ENCODE results near the gene ACER2. TPM values are rescaled to one million over a fixed set of nuclear protein-coding genes. Genes with fewer than 3 reads are reported as not detected.

The ACER2 gene
- total and polyA plus RNA-seq, 2 experiments from 2014 or later: 0.87 to 14.6 TPM

DNA sequence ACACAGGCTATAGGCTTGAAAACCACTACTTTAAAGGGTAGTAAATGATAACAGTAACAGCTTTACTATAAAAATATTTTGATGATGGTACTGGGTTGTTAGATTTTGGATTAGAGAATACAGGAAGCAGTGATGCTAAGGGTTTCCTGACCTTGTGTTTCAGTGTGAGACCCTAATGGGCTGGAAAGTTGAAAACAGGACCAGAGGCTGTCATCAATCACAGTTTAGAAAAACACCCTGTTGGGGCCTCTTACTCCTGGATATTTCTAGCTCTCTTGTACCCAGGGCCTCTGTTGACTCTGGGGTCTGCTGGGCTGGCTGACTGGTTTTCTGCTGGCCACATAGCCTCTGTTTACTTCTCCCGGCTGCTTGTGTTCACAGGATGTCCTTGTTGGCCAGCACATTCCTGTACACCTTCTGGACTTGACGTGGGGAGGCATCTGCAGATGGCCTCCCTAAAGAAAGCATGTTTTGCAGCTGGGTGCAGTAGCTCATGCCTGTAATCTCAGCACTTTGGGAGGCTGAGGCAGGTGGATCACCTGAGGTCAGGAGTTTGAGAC lies 21.5 kb downstream of the ACER2 start:
- H3K4me1 ChIP-seq (ENCODE audit: insufficient read depth): 0 out of 2 replicates have a peak, but pooled peaks cover 4% of the 10 kb centered on the region
- H3K4me2 ChIP-seq: no peak overlapping the region
- H3K27ac ChIP-seq (ENCODE audit: low read depth): no peak overlapping the region
- no peak for ATAC-seq
- peaks cover 5% of the 10 kb centered on the region; the same call in 2 of the 3 replicates for H3K4me1 Mint-ChIP-seq
- H4K20me1 ChIP-seq (replicated peaks; ENCODE audit: insufficient read depth): no peaks in the 10 kb centered on the region
- TF ChIP-seq EZH2phosphoT487 (IDR thresholded peaks at IDR 0.05; ENCODE audit: unreplicated experiment) (no peak), POLR2AphosphoS5 (IDR thresholded peaks at IDR 0.05; ENCODE audit: low read depth) (no peak), ZNF114 (CRISPR knock-in tag; IDR thresholded peaks at IDR 0.05) (no peak), CREB1 (CRISPR knock-in tag; IDR thresholded peaks at IDR 0.05; ENCODE audit: low read depth) (no peak), STAT1 (IDR thresholded peaks at IDR 0.05; ENCODE audit: unreplicated experiment) (no peak), EZH2 (IDR thresholded peaks at IDR 0.05; ENCODE audit: low read depth, unreplicated experiment) (no peak), JUNB (IDR thresholded peaks at IDR 0.05; ENCODE audit: unreplicated experiment) (no peak)
- TF ChIP-seq, protein P1, sequence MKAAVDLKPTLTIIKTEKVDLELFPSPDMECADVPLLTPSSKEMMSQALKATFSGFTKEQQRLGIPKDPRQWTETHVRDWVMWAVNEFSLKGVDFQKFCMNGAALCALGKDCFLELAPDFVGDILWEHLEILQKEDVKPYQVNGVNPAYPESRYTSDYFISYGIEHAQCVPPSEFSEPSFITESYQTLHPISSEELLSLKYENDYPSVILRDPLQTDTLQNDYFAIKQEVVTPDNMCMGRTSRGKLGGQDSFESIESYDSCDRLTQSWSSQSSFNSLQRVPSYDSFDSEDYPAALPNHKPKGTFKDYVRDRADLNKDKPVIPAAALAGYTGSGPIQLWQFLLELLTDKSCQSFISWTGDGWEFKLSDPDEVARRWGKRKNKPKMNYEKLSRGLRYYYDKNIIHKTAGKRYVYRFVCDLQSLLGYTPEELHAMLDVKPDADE (IDR thresholded peaks at IDR 0.05): no peak
- TF ChIP-seq, protein P2, sequence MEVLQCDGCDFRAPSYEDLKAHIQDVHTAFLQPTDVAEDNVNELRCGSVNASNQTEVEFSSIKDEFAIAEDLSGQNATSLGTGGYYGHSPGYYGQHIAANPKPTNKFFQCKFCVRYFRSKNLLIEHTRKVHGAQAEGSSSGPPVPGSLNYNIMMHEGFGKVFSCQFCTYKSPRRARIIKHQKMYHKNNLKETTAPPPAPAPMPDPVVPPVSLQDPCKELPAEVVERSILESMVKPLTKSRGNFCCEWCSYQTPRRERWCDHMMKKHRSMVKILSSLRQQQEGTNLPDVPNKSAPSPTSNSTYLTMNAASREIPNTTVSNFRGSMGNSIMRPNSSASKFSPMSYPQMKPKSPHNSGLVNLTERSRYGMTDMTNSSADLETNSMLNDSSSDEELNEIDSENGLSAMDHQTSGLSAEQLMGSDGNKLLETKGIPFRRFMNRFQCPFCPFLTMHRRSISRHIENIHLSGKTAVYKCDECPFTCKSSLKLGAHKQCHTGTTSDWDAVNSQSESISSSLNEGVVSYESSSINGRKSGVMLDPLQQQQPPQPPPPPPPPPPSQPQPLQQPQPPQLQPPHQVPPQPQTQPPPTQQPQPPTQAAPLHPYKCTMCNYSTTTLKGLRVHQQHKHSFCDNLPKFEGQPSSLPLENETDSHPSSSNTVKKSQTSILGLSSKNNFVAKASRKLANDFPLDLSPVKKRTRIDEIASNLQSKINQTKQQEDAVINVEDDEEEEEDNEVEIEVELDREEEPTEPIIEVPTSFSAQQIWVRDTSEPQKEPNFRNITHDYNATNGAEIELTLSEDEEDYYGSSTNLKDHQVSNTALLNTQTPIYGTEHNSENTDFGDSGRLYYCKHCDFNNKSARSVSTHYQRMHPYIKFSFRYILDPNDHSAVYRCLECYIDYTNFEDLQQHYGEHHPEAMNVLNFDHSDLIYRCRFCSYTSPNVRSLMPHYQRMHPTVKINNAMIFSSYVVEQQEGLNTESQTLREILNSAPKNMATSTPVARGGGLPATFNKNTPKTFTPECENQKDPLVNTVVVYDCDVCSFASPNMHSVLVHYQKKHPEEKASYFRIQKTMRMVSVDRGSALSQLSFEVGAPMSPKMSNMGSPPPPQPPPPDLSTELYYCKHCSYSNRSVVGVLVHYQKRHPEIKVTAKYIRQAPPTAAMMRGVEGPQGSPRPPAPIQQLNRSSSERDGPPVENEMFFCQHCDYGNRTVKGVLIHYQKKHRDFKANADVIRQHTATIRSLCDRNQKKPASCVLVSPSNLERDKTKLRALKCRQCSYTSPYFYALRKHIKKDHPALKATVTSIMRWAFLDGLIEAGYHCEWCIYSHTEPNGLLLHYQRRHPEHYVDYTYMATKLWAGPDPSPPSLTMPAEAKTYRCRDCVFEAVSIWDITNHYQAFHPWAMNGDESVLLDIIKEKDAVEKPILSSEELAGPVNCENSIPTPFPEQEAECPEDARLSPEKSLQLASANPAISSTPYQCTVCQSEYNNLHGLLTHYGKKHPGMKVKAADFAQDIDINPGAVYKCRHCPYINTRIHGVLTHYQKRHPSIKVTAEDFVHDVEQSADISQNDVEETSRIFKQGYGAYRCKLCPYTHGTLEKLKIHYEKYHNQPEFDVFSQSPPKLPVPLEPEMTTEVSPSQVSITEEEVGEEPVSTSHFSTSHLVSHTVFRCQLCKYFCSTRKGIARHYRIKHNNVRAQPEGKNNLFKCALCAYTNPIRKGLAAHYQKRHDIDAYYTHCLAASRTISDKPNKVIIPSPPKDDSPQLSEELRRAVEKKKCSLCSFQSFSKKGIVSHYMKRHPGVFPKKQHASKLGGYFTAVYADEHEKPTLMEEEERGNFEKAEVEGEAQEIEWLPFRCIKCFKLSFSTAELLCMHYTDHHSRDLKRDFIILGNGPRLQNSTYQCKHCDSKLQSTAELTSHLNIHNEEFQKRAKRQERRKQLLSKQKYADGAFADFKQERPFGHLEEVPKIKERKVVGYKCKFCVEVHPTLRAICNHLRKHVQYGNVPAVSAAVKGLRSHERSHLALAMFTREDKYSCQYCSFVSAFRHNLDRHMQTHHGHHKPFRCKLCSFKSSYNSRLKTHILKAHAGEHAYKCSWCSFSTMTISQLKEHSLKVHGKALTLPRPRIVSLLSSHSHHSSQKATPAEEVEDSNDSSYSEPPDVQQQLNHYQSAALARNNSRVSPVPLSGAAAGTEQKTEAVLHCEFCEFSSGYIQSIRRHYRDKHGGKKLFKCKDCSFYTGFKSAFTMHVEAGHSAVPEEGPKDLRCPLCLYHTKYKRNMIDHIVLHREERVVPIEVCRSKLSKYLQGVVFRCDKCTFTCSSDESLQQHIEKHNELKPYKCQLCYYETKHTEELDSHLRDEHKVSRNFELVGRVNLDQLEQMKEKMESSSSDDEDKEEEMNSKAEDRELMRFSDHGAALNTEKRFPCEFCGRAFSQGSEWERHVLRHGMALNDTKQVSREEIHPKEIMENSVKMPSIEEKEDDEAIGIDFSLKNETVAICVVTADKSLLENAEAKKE (CRISPR knock-in tag; IDR thresholded peaks at IDR 0.05): no peak
- TF ChIP-seq, protein P3, sequence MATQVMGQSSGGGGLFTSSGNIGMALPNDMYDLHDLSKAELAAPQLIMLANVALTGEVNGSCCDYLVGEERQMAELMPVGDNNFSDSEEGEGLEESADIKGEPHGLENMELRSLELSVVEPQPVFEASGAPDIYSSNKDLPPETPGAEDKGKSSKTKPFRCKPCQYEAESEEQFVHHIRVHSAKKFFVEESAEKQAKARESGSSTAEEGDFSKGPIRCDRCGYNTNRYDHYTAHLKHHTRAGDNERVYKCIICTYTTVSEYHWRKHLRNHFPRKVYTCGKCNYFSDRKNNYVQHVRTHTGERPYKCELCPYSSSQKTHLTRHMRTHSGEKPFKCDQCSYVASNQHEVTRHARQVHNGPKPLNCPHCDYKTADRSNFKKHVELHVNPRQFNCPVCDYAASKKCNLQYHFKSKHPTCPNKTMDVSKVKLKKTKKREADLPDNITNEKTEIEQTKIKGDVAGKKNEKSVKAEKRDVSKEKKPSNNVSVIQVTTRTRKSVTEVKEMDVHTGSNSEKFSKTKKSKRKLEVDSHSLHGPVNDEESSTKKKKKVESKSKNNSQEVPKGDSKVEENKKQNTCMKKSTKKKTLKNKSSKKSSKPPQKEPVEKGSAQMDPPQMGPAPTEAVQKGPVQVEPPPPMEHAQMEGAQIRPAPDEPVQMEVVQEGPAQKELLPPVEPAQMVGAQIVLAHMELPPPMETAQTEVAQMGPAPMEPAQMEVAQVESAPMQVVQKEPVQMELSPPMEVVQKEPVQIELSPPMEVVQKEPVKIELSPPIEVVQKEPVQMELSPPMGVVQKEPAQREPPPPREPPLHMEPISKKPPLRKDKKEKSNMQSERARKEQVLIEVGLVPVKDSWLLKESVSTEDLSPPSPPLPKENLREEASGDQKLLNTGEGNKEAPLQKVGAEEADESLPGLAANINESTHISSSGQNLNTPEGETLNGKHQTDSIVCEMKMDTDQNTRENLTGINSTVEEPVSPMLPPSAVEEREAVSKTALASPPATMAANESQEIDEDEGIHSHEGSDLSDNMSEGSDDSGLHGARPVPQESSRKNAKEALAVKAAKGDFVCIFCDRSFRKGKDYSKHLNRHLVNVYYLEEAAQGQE (IDR thresholded peaks at IDR 0.05; ENCODE audit: unreplicated experiment): no peak
- TF ChIP-seq, protein P4, sequence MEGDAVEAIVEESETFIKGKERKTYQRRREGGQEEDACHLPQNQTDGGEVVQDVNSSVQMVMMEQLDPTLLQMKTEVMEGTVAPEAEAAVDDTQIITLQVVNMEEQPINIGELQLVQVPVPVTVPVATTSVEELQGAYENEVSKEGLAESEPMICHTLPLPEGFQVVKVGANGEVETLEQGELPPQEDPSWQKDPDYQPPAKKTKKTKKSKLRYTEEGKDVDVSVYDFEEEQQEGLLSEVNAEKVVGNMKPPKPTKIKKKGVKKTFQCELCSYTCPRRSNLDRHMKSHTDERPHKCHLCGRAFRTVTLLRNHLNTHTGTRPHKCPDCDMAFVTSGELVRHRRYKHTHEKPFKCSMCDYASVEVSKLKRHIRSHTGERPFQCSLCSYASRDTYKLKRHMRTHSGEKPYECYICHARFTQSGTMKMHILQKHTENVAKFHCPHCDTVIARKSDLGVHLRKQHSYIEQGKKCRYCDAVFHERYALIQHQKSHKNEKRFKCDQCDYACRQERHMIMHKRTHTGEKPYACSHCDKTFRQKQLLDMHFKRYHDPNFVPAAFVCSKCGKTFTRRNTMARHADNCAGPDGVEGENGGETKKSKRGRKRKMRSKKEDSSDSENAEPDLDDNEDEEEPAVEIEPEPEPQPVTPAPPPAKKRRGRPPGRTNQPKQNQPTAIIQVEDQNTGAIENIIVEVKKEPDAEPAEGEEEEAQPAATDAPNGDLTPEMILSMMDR (conservative IDR thresholded peaks at IDR 0.05; ENCODE audit: low read depth in 2 of 2): no peak
- H3K9me2 ChIP-seq (ENCODE audit: insufficient read depth): no peaks in the 10 kb centered on the region
- H3K27me3 Mint-ChIP-seq (ENCODE audit: insufficient read depth, low read depth, poor library complexity): peaks cover 5% of the 10 kb centered on the region
- H3K9me3 Mint-ChIP-seq: peaks cover 12% of the 10 kb centered on the region
- 0 out of 2 replicates have a peak, but pooled peaks cover 3% of the 10 kb centered on the region for H3F3A ChIP-seq (replicated peaks; ENCODE audit: low read depth)
- no peak overlapping the region for H3K4me3 Mint-ChIP-seq
- no peaks in the 10 kb centered on the region for H3K79me2 ChIP-seq (replicated peaks; ENCODE audit: insufficient read depth)
- H3K36me3 Mint-ChIP-seq (ENCODE audit: low read depth): peaks cover 42% of the 10 kb centered on the region
- H3K4me3 ChIP-seq: no peak overlapping the region
- no peaks in the 10 kb centered on the region for H3K27me3 ChIP-seq (ENCODE audit: insufficient read depth)
- H2AFZ ChIP-seq: no peak overlapping the region
- DNase-seq (ENCODE audit: low spot score): no peak
- H3K36me3 ChIP-seq (ENCODE audit: insufficient read depth): peaks cover 16% of the 10 kb centered on the region
- no peak overlapping the region; the same call in 1 of the 2 replicates for H3K27ac Mint-ChIP-seq

All from GM23338 (cell line).